ENCODE measurements around the gene EPHB3.

EPHB3 gene

GRCh38 chr3:184561061-184561912 lies at the start of gene EPHB3:
EPHB3 (plus strand) TSS chr3:184561785; CDS start chr3:184562236, 451 bp downstream.
- in situ Hi-C loops (cut with MboI; ENCODE audit: low pct_unique_long_range_greater_than_20kb, low sequenced_read_pairs) = no loop called here

GRCh38 chr3:184512621-184513020 lies 49.0 kb upstream of the EPHB3 start:
- DNase-seq = no peak
- in situ Hi-C loops (cut with MboI; ENCODE audit: low pct_unique_long_range_greater_than_20kb, low sequenced_read_pairs) = no loop called here

More at GRCh38 chr3:184561061-184561912, at the start of gene EPHB3:
- DNase-seq = peak; percentile 100

DNA sequence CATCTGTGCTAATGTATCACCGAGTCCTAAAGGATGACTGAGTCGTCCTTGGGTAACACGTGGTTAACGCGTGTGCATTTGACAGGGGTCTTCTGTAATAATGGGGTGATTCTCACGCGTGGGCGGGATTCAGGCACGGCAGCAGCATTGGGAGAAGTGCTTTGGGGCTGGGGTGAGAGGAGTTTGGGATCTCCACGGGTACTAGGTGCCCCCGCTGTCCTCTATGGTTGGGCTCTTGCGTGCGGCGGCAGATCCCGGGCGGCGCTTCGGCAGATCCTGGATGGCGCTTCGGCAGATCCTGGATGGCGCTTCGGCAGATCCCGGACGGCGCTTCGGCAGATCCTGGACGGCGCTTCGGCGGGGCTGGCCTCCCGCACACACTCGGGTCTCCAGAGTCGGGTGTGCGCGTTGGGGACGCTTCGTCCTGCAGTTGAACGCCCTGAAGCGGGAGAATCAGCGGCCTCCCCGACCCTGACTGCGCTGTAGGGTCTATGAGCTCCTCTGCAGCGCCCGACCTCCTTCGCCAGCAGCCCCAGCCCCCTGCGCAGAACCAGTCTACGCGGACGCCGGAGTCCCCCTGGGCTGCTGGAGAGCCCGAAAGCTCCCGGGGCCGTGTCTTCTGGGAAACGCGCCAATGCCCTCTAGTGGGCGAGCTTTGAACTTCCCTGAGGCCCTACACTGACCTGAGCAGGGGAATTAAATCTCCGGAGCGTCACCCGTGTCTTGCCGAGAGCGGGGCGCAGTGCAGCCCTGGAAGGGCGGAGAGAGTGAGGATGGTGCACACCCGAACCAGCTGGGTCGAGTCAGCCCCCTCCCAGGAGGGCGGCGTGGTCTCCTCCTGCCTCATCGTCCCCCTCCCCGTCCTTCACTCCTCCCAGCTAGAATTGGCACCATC lies 48.1 kb upstream of the EPHB3 start:
- in situ Hi-C loops (cut with MboI; ENCODE audit: low pct_unique_long_range_greater_than_20kb, low sequenced_read_pairs) = no loop called here
- DNase-seq = peak; percentile 89

GRCh38 chr3:184514171-184514490 lies 47.5 kb upstream of the EPHB3 start:
- in situ Hi-C loops (cut with MboI; ENCODE audit: low pct_unique_long_range_greater_than_20kb, low sequenced_read_pairs) = no loop called here
- DNase-seq = no peak

DNA sequence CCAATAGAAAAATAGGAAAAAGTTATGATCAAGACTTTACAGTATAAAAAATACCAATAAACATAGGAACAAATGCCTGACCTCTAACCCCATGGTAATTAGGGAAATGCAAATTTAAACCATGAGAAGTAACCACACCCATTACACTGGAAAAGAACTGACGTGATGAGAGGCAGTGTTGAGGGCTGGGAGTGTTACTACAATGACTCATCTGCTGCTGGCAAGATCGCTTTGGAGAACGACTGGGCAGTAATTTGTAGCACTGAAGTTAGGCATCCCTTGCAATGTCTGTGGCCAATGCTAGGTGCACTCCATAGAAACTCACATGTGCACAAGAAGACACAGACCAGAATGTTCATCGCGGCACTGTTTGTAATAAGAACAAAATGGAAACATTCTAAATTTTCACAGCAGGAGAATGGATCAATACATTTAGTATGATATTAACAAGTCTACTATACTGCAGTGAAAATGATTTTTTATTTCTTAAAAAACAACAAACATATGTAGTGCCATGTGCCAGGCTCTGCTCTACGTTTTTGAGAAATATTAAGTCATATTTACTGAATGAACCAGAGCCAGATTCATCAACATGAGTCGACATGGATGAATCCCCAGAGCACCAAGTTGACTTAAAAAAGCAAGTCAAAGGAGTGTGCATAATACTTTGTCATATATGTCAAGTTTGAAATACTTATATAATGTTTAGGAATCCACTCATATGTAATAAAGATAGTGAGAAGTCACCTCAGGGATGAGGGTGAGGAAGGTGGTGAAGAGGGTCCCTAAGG lies 37.6 kb upstream of the EPHB3 start:
- peak; percentile 62 for DNase-seq
- in situ Hi-C loops (cut with MboI; ENCODE audit: low pct_unique_long_range_greater_than_20kb, low sequenced_read_pairs) = no loop called here

- peak; percentile 64 for DNase-seq
- in situ Hi-C loops (cut with MboI; ENCODE audit: low pct_unique_long_range_greater_than_20kb, low sequenced_read_pairs) = loop anchor here (25.0 kb wide), 1 partner anchor 138 kb away; the partner anchor contains the start of genes CHRD and THPO
Measured at GRCh38 chr3:184524981-184525336, 36.6 kb upstream of the EPHB3 start.

DNA sequence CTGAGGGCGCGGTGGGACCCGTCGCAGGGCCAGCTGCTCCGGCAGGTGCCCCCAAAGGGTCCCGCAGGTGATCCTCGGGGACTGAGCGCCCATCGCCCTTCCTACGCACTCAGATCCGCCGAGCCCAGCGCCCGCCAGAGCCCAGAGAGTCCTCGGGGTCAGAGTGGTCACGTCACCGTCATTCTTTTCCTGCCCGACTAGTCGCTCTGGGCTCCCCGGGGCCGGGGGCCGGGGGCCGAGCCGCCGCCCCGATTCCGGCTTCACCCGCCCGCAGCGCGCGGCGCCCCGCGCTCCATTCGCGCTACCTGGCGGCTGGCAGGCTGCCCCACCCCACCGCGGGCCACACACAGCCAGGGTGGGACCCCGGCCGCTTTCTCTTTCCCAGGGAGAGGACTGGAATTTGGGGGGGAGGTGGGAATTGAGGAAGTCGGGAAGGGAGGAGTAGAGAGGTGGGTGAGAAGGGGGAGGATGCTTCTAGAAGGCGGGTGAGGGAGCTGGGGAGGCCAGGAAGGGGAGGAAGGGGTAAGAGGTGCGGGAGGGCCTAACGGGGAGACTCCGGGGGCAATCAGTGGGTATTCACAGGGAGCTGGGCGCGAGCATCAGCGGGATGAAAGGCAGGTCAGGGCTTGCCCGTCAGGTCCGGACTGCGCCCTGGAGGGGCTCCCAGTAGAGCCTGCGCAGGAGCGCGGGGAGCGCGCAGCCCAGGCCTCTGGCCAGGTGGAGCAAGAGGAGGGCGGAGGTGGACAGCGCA lies 36.1 kb upstream of the EPHB3 start:
- in situ Hi-C loops (cut with MboI; ENCODE audit: low pct_unique_long_range_greater_than_20kb, low sequenced_read_pairs) = loop anchor here (25.0 kb wide), 1 partner anchor 138 kb away; the partner anchor contains the start of genes CHRD and THPO
- DNase-seq = no peak

DNA sequence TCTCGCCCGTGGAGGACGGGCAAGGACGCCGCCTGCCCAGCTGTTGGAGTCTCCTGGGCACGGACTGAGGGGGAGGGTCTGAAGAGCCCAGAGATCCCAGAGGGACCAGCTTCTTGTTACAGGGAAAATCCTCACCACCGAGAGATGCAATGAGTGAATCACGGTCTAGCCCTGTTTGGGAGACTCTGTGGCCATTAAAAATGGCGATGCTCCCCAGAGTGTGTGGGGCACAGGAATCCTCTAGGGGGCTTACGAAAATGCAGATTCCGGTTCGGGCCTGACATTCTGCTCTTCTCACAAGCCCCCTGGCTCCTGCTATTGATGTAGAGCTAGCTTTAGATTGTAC lies 35.5 kb upstream of the EPHB3 start:
- in situ Hi-C loops (cut with MboI; ENCODE audit: low pct_unique_long_range_greater_than_20kb, low sequenced_read_pairs) = loop anchor here (25.0 kb wide), 1 partner anchor 139 kb away; the partner anchor contains the start of genes CHRD and THPO

DNA sequence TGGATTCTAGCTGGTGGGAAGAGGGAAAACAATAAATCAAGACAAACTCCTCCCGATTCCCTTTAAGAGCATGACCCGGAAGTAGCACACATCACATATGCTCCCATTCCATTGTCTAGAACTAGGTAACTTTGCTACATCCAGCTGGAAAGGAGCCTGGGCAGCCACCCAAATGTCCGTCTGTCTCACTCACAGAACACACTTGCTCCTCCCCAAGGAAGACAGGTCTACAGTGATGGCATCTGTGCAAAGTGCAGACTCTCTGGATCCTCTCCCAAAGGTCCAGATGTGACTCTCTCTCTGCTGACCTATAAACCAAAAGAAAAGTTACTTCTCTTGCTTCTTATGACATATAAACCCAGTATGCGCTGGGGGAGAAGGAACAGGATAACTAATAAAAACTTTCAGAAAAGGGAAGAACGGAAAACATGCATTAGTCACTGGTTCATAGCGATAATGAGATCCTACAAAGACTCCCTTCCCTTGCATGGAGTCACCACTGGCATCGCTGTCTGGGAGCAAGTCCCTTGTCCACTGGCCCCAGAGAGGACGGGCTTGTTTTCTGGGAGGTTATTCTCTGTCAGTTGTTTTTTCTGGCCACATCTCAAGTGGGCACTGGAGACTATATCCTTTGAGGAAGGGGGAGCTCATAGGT lies 29.8 kb upstream of the EPHB3 start:
- in situ Hi-C loops (cut with MboI; ENCODE audit: low pct_unique_long_range_greater_than_20kb, low sequenced_read_pairs) = loop anchor here (25.0 kb wide), 1 partner anchor 144 kb away; the partner anchor contains the start of genes CHRD and THPO
- peak; percentile 40 for DNase-seq

More for the DNA sequence above, 35.5 kb upstream of the EPHB3 start:
- DNase-seq = no peak

DNA sequence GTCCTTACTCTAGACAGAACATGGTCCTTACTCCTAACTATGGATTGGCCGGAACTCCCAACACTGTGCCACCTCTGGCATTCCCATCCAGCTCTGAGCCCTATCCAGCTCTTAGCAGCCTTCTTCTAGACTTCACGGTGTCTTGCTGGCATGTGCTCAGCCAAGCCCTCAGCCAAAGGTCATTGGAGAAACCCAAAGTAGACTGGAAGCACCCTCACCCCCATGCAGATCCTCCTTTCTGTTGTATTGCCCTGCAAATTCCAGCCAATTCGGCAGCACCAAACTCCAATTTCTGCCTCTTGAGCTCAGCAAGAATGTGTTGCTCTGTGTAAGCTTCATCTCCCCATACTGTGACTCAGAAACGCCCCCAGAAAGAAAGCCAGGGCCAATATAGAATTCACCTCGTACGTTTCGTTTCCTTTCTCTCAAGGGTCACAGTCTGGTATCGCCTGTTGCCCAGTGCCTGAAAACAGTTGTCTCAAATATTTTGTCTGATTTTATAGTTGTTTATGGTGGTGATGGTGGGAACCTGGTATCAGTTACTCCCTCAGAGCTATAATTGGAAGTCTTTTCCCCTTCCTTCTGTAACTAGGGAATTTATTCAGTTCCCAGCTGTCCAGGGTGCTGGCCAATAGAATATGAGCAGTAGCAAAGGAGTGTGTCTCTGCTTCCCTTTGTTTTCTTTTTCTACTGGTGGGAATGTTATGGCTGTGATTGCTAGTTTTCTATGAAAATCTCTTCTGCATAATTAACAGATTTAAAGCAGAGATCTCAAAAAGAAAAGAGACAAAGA lies 28.4 kb upstream of the EPHB3 start:
- in situ Hi-C loops (cut with MboI; ENCODE audit: low pct_unique_long_range_greater_than_20kb, low sequenced_read_pairs) = loop anchor here (25.0 kb wide), 1 partner anchor 146 kb away; the partner anchor contains the start of genes CHRD and THPO
- no peak for DNase-seq

DNA sequence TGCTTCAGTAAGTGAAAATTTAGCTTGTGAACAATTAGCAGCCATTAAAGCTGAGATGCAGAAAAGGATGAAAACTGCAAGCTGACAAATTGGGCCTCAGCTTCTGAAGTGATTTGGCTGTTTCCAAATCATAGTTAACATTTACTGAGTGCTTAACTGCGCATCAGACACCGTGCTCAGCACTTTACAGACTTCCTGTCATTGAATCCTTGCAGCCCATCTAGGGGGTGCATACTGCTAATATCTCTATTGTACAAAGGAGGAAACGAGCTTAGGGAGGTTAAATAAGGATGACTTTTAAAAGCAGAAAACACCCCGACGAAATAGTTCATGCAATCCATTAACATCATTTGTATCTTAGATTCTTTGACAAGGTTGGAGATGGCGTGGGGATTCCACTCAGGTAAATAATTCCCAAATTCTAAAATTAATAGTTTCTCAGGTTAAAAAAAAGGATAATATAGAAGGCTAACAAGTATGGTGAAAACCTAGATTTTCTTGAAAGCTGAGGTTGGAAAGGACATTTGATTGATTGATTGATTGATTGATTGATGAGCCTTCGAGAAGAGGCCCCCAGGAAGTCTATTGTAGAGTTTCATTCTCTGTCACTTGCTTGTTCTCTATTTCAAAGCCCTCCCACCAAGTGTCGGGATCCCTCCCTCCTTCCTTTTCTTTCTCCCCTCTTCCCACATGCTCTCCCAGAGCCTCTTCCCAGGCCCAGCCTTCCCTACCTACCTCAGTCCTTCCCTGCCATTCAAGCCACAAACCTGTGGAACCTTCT lies 23.5 kb upstream of the EPHB3 start:
- in situ Hi-C loops (cut with MboI; ENCODE audit: low pct_unique_long_range_greater_than_20kb, low sequenced_read_pairs) = loop anchor here (25.0 kb wide), 1 partner anchor 151 kb away; the partner anchor contains the start of genes CHRD and THPO
- no peak for DNase-seq

DNA sequence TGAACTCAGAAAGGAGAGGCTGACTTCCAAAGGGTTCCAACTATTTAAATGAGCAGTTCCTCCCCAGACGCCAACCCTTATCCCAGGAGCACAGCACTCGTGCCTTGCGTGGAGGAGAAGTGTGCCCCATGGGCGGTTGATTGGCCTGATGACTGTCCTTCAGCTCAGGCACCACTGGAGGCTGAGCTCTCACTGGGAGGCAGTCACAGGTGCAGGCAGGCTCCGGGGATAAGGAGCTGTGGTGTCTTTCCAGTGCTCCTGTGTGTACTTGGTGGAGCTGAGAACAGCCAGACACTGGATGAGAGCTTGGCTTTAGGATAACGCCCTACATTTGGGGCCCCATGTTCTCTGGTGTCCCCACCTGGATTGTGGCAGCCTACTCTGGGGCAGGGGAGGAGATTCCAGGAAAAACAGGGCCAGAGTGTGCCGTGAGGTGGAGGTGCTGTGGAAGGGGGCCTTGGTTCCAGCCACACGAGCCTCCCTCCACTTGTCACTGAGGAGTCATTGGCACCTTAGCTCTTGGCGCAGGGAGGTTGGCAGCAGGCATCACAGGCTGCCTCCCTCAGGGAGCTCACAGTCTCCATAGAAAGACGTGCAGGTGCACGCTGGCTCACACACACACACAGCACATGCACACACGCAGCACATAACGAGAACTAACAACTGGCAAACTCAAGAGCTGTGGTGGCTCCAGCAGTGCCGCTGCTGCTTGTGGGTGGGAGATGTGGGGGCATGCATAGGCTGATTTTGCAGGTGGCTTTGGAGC lies 22.7 kb upstream of the EPHB3 start:
- in situ Hi-C loops (cut with MboI; ENCODE audit: low pct_unique_long_range_greater_than_20kb, low sequenced_read_pairs) = loop anchor here (25.0 kb wide), 1 partner anchor 152 kb away; the partner anchor contains the start of genes CHRD and THPO

GRCh38 chr3:184539801-184540435 lies 21.7 kb upstream of the EPHB3 start:
- in situ Hi-C loops (cut with MboI; ENCODE audit: low pct_unique_long_range_greater_than_20kb, low sequenced_read_pairs) = loop anchor here (25.0 kb wide), 1 partner anchor 153 kb away; the partner anchor contains the start of genes CHRD and THPO

More for the DNA sequence above, 22.7 kb upstream of the EPHB3 start:
- DNase-seq = no peak

DNA sequence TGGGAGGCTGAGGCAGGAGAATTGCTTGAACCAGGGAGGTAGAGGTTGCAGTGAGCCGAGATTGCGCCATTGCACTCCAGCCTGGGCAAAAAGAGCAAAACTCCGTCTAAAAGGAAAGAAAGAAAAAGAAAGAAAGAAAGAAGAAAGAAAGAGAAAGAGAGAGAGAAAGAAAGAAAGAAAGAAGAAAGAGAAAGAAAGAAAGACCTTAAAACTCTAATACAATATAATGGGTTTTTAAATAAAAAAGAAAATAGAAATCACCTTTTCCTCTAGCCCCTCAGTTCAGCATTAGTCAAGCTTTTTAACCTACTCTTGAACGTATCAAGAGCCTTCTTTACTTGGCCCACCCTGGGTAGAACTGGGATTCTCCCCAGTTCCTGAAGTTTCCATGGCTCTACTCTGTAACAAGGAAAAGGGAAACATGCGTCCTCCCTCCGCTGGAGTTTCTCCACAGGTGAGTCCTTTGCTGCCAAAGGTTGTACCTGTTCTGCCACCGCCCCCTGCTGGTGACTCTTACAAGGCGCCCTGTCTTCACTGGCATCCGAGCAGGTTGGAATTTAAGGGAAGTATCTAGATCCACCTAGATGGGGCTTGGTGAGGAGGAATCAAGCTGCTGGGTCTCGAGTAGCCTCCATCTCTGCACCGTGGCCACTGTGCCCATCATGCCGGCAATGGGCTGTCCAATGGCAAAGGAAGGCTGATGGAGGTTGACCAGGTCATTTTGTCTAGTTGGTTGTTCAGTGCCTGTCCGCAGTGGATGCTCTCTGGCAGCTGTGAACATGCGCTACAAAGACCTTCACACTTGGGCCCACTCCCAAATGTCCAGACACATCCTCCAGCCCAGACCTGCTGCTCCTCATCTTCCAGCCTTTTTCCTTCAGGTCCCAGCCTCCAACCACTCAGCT lies 20.6 kb upstream of the EPHB3 start:
- DNase-seq = peak; percentile 80
- in situ Hi-C loops (cut with MboI; ENCODE audit: low pct_unique_long_range_greater_than_20kb, low sequenced_read_pairs) = loop anchor here (25.0 kb wide), 1 partner anchor 154 kb away; the partner anchor contains the start of genes CHRD and THPO

More at GRCh38 chr3:184539801-184540435, 21.7 kb upstream of the EPHB3 start:
- no peak for DNase-seq

Data from KBM-7 (cell line).